Embryonic facial prominence (tissue), 1 donor: Measurements from ENCODE around the gene PLEKHG3.

ENCODE experiments used
- DNase-seq: peaks from one replicate; pipeline ENCODE4 v3.0.0-alpha.2; 2016; ENCODE audit errors: extremely low spot score

Gene PLEKHG3

GRCh38 chr14:64706593-64707193 is 2.5 kb downstream of the PLEKHG3 start:
- no peak for DNase-seq

DNA sequence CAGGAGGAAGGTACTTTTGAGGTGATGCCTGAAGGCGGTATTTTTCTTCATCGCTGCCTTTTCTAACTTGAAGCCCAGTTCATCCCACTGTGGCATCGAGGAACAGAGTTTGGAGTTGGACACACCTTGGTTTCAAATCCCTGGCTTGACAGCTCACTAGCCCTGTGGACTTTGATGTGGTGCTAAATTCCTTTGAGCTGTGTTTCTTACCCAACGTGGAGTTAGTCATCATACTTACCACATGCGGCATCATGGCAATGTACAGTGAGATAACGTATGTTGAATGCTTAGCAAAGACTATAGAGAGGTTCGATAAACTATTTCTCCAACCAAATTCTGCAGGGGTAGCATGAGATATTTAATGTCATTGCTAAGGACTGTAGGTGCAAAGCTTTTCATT is 3.4 kb downstream of the PLEKHG3 start:
- DNase-seq, result no peak

GRCh38 chr14:64708148-64709004 is 4.2 kb downstream of the PLEKHG3 start:
- DNase-seq, result no peak

DNA sequence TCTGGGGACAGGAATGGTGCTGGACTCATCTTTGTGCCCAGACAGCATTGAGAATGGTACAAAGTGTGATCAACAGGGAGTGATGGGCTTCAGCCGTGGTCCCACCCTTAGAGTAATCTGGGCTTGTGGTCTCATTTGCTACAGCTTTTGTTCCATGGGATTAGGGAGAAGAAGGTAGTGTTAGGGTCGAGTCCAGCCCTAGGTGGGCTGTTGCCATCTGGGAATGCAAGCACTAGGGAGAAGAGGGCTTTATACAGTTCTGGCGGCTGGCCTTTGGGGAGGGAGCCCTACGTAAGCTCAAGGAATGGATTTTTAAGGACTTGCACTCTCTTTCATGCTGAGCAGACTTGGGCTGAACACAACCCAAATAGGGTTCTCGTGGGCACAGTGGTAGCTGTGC is 4.9 kb downstream of the PLEKHG3 start:
- no peak for DNase-seq

DNA sequence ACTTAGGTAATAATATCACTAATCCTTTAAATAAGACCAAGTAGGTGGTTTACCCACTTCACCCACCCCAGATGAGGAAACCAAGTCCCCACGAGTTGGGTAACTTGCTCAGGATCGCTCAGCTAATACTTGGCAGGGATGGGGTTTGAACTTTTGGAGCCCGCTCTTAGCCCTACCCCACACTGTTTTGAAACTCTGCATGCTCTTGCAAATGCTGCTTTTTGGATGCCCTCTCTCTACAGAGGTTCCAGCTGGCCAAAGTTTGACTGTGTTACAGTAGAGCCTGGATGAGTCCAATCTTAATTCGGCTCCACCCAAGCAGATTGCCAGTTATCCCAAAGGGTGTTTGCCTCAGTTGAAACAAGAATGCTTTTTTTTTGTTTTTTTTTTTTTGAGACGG is 6.8 kb downstream of the PLEKHG3 start:
- DNase-seq, result no peak

GRCh38 chr14:64713677-64714076 is 9.5 kb downstream of the PLEKHG3 start:
- no peak for DNase-seq

- no peak for DNase-seq
Measured at GRCh38 chr14:64714432-64715025, 10.3 kb downstream of the PLEKHG3 start.

DNA sequence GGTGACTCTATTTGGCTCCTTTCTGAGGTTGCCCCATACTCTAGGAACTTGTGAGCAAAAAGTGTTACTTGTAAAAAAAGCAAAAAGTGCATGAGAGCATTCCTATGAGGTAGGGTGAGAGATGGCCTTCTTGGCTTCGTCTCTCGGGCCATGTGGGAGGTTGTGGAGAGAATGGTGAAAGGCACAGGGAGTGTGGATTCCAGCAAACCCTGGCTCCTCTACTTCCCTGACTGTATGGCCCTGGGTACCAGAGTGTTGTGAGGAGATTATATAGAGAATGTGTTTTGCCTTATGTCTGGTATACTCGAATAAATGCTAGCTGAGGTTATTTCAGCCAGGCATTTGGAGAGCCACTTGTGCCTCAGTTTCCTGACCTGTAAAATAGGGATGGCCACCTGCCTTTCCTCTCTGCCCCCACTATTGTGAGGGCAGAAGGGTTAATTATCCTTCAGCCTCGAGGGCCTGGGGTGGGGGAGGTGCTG is 11.0 kb downstream of the PLEKHG3 start:
- no peak for DNase-seq

DNA sequence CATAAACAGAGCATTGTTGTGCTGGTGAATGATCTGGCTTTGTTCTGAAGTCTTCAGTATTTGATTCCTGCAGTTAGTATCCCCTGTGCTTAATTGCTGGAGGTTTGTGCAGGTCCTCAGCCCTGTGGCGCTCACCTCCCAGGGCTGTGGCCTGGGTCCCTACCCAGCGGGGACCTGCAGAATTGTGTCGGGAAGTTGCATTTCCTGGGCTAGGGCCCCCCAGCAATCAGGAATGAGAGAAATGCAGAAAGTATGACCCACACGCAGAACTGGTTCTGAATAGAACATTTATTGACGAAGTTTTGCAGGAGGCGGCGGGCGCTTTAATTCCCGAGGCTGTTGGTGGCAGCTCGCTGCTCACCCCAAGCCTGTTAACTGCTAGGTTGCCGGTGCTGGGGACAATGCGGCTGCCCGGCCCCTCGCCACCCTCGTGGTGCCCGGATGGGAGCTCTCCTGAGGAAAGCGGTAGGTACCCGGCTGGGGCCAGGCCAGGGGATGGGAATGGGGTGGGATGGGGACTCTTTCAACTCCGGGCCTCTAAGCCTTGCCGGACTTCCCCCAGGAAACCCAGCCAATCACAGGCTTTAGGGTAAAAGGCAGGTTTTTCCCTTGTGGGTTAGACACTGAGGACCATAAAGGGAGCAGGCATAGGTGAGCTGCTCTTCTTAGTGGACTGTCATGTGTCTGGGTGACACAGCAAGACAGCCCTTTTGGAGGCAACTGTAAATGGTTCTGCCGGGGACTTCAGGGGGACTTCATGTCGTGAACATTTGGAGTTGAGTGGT is 11.6 kb downstream of the PLEKHG3 start:
- DNase-seq, result no peak

DNA sequence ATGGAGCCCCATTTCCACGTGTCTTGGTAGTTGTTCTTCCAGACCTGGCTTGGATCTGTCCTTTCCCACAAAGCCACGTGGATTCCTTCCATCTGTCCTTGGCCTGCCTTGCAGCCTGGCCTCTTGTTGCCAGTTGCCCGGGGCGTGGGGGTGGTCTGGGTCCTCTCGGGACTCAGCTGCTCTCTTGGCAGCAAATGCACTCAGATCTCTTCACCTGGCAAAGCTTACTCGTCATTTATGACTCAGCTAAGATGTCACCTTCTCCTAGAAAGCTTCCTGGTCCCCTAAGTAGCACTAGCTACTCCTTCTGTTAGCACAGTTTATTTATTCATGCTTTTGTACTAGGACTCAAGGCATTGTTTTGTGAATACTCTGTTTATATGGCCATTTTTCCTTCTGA is 13.6 kb downstream of the PLEKHG3 start:
- no peak for DNase-seq

GRCh38 chr14:64718762-64719161 is 14.5 kb downstream of the PLEKHG3 start:
- DNase-seq, result no peak

- DNase-seq, result no peak
Measured at GRCh38 chr14:64719601-64720000, 15.4 kb downstream of the PLEKHG3 start.

DNA sequence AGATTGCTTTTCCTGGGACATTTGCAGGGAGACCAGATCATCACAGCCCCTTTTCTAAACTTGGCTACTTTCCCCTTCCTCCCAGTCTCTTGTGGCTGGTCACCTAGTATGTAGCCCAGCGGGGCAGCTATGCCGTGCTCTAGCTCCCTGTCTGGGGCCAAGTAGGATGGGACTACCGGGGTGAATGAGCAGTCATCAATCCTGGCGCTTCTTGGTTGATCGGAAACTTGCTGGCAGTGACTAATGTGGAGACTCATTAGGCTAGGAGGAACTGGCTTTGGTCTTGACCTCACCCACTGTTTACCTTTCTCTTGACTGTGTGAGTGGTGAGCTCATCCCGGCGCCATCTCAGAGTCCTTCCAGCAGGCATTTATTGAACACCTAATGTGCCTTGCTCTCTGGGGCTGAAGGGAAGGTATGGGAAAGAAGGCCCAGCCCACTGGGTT is 15.9 kb downstream of the PLEKHG3 start:
- no peak for DNase-seq

DNA sequence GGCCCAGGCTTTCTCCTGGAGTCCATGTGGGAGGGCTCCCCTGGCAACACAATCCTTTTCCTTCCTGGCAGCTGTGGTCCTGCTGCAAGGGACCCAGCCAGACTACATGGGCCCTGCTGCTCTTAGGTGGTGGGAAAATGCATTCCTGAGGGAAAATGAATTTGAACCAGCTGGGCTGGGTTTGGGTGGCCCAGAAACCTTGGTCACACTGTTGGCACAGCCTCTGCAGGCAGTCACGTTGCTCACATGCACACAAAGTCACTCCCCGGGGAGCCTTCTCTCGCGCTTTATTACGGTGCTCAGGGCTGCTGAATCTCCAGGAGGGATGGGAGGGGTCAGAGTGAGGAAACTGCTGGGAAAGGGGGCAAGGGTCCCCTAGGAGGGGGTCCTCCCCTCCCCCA is 17.2 kb downstream of the PLEKHG3 start:
- no peak for DNase-seq

- no peak for DNase-seq
Measured at GRCh38 chr14:64721899-64722298, 17.7 kb downstream of the PLEKHG3 start.

GRCh38 chr14:64722842-64723447 is 18.7 kb downstream of the PLEKHG3 start:
- no peak for DNase-seq

- no peak for DNase-seq
Measured at GRCh38 chr14:64723691-64724577, 19.7 kb downstream of the PLEKHG3 start.

- no peak for DNase-seq
Measured at GRCh38 chr14:64724578-64724930, 20.3 kb downstream of the PLEKHG3 start.

GRCh38 chr14:64725261-64725815 is 21.1 kb downstream of the PLEKHG3 start:
- DNase-seq, result no peak

- DNase-seq, result no peak
Measured at GRCh38 chr14:64725879-64726584, 21.8 kb downstream of the PLEKHG3 start.
